NCI-H146 treated with DMSO at 0.1 percent for 48 hours (cell line): ENCODE data around the gene DGKI.
A peak's percentile ranks its signal among the peaks of the same experiment; 100 is the strongest.

Experiments used
- DNase-seq: peaks from one replicate; lab custom pipeline; 2025; ENCODE audit not compliant: unreplicated experiment; lab: John Stamatoyannopoulos, UW

Gene DGKI

DNA sequence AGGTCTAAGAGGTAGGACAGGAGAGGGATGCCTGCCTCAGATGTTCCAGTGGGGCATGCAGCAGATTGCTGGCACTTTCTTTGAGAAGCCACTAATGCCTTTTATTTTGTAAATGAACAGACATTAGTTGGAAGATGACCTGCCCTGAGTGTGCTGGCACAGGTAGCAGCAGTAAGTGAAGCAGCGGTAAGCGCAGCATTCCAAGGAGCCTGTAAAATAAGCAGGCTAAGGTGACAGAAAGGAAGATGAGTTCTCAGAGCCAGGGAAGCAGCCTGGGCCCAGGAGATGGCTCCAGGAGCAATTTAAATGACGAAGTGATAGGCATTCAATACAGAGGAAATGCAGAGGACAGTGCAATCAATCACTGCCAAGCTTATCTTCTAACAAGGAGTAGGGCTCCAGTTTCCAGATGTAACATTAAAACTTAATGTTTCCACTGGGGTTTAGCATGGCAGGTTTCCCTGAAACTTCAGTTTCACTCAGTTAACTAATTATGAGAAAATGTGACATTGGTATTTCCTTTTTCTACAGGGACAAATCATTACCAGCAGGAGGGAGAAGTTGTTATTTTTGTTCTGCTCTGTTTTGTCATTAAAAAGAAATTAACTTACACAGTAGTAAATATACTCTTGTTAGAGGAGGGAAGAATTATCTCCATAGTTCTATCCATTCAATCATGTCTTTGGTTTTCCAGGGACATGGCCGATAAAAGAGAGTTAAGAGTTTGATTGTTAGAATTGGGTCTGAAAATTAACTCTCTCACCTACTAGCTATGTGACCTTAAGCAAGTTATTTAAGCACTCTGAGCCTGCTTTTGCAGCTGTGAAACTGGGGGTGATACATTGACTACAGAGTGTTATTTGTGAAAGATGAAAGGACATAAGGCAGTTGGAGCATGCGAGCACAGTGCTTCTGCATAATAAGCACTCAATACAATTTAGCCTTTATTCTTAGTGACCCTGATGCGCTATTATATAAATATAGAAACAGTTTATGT, 406.6 kb downstream of the DGKI start:
- DNase-seq: no peak

DNA sequence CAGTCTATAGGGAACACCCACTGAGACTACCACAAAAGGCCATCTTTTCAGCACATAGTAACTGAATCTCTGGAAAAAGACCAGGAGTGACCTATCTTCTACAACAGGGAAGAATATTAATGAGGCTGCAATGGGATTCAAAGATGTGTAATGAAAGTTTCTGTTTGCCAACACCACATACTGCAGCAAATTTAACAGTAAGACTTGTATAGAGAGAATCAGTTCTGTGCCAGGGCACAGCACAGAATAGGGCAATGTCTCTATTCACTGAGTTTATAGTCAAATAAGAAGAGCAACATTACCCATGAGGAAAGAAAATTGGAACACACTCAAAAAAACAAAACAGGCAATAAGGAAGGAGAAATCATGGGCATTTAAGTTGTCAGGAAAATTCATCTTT, 411.8 kb downstream of the DGKI start:
- DNase-seq: peak; percentile 55

DNA sequence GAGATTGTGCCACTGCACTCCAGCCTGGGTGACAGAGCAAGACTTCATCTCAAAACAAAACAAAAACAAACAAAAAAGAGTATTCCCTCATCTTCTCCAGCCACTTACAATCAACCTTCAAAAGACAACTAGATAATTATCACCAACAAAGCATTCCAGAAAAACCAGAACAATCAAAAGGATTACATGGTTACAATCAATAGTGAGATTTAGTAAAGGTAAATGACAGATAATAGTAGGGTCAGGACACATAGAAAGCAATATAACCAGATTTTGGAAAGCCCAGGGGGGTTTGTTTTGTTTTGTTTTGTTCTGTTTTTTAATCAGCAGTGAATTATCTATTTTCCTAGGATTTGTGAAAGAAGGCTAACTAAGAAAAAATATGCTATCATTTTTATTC, 412.2 kb downstream of the DGKI start:
- peak; percentile 55 for DNase-seq

DNA sequence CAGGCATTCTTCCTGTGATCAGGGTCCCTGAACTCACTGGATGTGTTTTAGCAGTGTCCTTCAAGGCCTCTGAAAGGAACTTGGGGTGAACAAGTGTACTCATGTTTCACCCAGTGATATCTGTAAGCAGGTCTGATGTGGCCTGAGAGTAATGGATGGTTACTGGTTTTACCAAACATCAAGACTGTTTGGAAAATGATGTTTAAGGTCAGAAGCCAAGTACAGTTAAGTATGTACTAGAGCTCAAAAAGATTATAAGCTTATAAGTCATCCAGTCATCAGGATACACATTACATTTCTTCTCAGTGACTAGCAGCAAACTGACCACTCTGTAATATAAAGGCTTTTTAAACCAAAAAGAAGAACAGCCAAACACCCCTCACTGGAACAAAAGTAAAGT, 423.5 kb downstream of the DGKI start:
- DNase-seq: no peak

DNA sequence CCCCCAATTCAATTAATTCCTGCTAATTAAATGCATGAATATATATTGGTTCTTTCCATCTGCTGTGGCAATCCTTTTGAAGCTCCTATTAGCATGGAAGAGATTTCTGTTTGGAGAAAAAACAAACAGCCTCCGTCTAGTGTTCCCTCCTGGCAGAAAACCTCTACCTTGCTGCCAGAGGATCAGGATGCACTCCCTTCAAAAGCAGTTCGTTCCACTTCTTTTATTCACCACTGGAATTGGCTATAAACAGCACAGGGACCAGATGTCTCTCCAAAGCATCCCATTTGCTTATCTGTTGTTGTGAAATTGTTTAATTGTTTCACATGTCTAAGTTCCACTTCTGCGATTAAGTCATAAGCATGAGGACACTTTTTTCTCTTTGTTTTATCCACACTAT, 425.4 kb downstream of the DGKI start:
- DNase-seq: no peak

DNA sequence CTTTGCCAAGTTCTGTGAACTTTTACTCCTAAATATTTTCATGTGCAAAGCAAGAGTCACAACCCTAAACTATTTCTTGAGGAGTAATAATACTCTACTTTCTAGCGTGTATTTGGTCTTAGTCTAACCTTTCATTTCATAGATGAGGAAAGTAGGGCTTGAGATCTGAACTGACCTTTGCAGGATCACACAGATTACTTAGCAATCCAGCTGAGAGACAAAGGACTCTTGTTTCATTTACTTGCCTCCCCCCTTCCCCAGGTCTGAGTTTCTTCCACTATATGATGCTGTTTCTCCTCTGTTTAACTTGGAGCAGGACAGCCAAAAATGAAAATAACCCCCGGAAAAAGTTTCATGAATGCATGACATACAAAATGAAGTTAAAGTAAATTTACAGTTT, 427.9 kb downstream of the DGKI start:
- no peak for DNase-seq

DNA sequence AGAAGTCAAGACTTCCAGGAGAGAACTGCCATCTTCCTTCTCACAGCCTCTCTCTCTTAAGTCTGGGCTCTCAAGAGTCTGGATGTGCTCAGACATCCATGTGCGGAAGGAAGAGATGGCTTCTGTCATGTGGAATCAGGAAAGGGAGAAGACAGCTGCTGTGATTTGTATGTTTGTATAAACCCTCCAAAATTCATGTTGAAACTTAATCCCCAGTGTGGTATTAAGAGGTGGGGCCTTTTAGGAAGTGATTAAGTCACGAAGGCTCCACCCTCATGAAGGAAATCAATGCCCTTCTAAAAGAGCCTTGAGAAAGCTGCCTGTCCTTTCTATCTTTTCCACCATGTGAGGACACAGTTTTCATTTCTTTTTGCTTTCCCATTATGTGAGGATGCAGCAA, 429.3 kb downstream of the DGKI start:
- DNase-seq: no peak

DNA sequence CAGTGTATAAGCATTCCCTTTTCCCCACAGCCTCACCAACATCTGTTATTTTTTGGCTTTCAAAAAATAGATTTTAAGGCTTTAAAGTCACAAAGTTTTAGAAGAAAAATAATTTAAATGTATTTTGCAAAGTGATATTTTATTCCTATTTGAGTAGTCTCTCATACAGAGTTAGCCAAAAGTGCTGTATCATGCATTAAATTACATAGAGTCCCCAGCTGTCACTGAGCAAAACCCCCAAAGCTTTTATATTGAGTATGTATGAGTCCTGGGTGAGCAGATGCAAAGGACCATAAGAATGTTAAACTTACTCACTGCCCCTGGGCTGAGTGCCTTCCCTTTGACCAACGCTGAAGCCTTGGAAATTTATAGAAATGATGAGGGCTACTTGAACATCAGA, 432.9 kb downstream of the DGKI start:
- DNase-seq: no peak

DNA sequence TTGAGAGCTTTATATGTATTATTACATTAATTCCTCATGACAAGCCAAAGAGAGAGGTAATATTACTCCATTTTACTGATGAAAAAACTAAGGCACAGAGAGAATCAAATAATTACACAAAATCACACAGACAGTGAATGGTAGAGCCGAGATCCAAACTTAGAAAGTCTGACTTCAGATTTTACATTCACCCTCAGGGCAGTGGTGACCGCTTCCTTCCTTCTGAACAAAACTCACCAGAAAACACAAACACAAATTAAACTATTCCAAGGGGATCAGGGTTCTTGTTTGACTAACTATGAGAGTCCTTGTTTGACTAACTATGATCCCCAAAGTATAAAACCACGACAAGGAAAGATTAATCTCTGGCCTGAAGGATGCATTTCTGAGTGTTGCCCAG, 435.3 kb downstream of the DGKI start:
- DNase-seq: no peak

DNA sequence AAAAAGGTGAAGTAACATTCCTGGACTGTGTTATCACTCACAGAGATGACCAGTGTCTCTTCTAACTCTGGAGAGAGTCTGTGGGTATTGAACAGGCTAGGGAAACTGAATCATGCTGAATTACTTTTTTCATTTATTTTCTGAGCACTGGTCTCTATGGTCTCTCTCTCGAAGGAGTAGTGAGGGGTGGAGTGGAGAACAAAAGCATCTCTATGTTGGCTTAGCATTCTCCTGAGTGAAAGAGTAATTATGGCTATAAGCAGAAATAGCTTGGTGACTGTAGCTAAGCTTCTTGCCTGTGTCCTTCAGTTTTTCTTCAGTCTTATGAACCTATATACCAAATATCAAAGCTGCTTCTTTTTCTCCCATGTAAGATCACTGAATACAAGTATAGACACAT, 438.6 kb downstream of the DGKI start:
- DNase-seq: no peak

DNA sequence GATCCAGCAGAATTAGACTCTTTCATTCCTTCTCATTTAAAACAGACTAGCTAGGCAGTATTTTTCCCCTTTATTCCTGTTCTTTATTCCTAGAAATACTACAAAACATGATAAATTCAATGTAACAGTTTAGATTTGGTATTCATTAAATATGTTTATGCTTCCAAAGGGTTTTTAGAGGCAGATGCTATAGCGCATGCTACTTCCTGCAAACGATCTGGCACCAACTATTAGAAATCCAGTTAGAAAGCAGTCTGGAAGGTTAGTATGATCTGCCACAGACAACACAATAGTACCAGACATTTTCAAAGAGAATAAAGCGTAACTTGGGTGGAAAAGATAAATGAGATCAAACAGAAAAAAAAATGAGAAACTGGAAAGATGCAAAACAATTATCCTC, 439.7 kb downstream of the DGKI start:
- no peak for DNase-seq

DNA sequence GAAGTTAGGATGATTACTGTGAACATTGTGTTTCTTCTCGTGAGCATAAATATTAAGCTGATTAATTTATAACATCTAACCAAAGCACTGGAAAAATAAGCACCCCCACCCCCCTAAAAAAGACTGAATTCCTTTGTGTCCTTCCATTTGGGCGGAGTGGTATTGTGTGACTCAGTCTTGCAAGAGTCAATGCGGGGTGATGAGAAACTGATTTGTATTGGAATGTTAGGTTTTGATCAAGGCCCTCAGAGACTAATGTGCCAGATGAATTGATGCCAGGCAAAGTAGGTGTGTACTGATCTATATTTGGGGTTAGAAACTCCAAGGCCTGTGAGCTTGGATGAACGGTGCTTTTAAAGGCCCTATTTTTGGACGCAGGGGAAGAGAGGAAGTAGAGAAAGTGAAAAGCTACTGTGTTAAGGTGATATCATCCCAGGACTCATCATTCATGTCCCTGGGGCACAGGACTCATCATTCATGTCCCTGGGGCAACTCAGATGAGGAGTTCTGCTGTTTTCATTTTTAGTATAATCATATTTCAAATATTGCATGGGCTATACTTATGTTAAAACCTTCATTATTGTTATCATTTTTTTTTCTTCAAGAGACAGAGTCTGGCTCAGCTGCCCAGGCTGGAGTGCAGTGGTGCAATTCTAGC, 442.0 kb downstream of the DGKI start:
- no peak for DNase-seq

DNA sequence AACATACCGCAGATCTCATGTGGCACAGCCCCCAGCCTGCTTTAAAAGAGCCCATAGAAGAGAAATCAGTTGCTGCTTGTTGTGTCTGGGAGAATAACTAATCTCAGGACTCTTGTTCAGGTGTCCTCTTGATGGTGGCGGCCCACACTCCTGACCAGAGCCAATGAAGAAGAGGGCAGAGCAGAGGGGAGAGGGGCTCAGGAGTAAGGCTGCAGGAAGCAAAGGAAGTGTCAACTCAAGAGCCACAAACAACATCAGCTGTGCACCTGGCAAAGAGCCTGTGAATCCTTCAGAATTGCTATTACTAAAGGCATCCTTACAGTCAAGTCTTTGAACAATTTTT, 443.4 kb downstream of the DGKI start:
- DNase-seq: no peak

DNA sequence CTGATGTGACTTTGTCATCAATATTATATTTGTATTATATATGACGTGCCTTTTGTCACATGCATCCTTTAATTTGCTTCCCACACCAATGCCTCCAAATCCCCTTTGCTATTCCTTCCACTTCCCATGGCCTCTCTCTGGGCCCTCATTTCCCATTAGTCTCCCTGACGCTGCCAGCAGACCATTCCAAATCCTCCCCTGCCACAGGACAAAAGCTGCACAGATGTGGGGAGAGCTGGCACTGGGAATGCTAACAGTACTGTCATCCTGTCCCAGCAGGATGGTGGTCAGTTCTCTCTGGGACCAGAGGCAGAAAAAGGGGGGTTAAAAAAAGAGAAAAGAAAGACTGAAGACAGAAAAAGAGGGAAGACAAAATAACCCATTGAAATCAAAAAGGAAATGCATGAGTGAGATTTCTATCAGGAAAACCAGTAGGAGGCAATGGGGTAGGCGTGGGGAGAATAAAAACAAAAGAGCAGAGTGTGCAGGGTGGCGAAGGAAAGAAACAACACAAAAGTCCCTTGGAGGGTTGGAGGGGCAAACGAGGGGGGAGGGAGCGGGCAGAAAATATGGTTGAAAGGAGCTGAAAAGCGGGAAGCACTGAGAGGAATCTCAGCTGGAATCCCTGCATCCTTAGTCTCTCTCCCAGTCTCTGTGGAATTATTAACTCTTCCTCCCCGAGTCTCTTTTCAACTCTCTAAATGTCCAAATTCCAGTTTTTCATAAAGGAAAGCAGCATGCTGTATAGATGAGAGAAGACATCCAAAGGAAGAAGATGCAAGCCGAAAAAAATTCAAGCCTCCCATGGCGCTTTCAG, 444.0 kb downstream of the DGKI start:
- DNase-seq: no peak

DNA sequence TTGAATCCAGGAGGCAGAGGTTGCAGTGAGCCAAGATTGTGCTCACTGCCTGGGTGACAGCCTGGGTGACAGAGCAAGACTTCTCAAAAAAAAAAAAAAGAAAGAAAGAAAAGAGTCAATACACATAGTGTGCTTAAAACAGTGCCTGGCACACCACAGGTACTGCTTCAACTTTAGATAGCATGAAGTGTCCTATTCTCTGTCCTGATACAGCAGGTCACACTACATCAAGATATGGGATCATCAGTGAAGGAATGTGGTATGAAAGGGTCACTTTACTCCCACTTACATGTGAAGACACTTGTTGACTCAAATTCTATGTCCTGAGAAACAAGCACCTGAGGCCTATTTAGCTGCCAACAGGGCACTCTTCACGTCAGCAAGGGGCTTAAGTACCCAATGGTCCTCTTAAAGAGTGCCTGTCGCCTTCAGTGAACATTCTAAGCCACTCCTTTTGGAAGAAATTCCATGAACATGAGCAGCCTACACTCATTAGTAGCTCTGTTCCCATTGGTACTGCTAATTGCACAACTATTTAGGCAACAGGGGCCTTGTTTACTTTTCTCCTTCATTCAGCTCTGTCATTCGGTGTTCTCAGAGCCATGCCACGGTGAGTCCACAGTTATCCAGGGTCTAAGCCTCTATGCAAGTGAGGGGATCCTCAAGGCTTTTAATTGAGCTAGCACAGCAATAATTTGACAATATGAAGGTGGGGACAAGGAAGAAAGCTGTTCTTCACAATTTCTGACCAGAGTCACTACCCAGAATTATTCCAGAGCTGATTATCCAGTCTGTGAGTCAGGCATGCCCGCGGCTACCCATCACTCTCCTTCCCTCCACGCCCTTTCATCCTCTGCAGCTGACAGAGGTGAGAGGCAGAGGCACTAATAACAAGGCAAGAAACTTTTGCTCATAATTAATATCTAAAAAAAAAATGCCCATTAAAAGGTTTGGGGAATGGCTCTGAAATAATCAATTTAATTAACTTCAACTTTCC, 446.6 kb downstream of the DGKI start:
- DNase-seq: no peak

DNA sequence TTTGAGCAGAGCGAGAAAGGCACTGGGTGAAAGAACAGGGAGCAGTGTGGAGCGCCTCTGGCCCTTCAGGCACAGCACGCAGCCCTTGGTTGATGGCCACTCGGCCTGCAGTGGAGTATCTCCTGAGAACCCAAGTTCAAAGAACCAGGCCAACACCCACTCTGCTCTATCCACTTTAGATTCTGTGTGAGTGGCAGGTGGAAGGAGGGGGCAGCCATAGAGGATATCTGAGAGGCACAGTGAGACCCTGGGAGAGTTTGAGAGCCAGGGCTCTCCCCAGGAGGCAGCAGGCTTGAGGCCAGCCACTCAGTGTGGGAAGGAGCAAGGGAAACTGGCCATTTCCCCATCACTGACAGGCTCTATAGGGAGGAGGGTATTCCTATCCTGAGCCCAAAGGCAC, 450.7 kb downstream of the DGKI start:
- DNase-seq: no peak

DNA sequence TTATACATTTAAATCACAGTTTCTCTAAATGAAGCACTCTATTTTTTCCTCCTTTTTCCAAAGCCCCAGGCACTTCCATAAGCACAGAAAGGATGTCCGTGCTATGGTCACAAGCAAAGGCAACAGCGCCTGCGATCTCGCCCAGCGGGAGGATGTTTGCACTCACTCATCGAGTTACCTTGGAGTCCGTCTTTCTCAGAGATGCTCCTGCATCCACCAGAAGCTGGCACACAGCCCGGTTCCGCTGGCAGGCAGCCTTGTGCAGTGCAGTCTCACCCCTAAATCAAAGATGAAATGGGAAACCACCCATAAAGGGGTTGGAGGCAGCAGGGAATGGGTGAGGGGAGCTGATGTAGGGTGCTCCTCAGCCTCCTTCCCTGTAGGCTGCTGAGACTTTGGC, 451.4 kb downstream of the DGKI start:
- DNase-seq: no peak

DNA sequence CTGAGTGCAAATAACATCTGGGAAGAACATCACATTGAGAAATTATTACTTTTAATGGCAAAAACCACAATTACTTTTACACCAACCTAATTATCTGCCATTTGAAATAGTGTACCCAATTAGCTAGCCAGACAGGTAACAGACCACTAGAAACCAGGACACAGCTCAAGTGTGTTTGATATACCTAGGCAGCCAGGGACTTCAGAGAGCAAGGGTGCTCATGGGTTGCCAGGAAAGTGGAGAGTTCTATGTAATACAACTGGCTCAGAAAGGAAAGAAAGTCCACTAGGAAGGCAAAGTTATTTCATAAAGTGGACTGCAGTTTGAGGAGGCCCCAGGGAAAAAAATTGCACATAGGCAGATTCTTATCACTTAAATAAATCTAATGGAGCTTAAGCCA, 453.2 kb downstream of the DGKI start:
- no peak for DNase-seq

DNA sequence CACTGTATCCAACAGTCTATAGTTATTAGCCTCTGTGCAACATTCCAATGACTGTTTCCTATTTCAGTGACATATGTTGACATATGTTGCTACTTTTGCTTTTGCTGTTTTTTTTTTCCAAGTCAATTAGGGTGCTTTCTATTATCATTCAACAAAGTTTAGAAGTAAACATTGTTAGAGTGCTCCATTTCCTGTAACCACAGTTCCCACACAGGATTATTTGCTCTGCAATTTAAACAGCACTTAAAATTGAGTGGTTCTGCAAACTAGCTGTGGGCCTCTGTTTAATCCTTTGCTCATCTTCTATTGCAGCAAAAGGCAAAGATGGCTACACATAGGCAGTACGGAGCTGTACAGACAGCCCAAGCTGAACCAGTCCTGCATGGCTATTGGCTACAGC, 456.7 kb downstream of the DGKI start:
- peak; percentile 9 for DNase-seq

DNA sequence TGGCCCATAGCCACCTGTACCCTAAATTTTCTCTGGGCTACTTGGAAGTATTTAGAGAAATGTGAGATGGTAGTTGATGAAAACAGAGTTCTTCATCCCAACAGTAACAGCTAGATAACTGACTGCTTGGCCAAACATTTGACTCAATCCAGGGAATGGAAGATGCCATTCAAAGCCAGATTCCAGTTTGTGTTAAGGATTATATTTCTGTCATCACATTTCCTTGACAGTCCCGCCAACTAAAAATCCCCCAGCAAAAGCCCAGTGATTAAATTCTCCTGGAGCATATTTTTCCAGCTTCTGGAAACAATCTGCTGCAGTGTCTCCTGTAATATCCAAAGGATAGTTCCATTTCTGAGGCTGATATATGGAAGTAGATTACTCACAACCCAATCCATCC, 457.9 kb downstream of the DGKI start:
- DNase-seq: no peak

DNA sequence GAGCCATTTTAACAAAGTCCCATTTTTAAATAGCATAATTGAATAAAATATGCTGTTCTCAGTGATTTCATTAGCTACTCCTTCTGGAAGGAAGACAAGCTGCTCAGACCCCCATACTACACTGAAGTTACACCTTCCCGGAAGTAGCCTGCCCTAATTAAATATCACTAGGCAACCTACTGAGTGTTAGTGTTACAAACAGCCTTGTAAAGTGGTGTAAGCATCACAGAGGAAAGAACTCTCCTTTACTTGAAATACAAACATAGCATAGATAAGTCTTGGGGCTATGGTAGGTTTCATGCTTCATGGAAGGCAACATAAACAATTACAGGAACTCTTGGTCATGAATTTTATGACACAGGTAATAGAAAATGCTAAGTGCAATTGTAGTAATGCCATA, 459.8 kb downstream of the DGKI start:
- DNase-seq: no peak
